Measurements from ENCODE around the gene C2orf72. TPM values are rescaled to one million over a fixed set of nuclear protein-coding genes. Genes with fewer than 3 reads are reported as not detected.

The C2orf72 gene
- total and polyA plus RNA-seq, 10 of the 15 experiments (the other 5 are each of a cell fraction or from before 2014, with no cell fraction given) = under 0.01 to 0.29 (median 0.10) TPM; not detected in 6

GRCh38 chr2:231049286-231050017, 12.1 kb downstream of the C2orf72 start:
- Histone ChIP-seq H3K79me2 (ENCODE audit: control insufficient read depth, insufficient read depth, low read length) (no peaks in the 10 kb centered on the region), H3K36me3 (ENCODE audit: control insufficient read depth in 2 of 2, insufficient read depth in 2 of 2, low read length in 1 of 2) (no peaks in the 10 kb centered on the region), H3K4me3 (no peak overlapping the region), H3K27me3 (replicated peaks in 1 of 2; ENCODE audit: control insufficient read depth in 2 of 2, insufficient read depth in 2 of 2, low read length in 1 of 2) (peaks cover 0 to 2% of the 10 kb centered on the region in 2 experiments; a peak in 2 of 4 replicates), H4K20me1 (ENCODE audit: control insufficient read depth, insufficient read depth) (no peaks in the 10 kb centered on the region), H3K4me1 (ENCODE audit: control insufficient read depth, insufficient read depth, low read length) (peaks cover 8% of the 10 kb centered on the region; the same call in 1 of the 2 replicates), H3K27ac (ENCODE audit: control insufficient read depth, insufficient read depth) (no peak overlapping the region), H3K9ac (ENCODE audit: control insufficient read depth, insufficient read depth, low read length) (no peak overlapping the region), H2AFZ (ENCODE audit: control insufficient read depth, low read depth, low read length) (no peak overlapping the region), H3K9me3 (replicated peaks; ENCODE audit: control insufficient read depth, insufficient read depth, low read length) (no peaks in the 10 kb centered on the region), H3K4me2 (ENCODE audit: control insufficient read depth, insufficient read depth) (no peak overlapping the region)
- WGBS (ENCODE audit: insufficient coverage, insufficient replicate concordance, low lambda C conversion rate, missing lambda C conversion rate) = 37% methylated on average over 12 of the region's 12 CpGs
- in situ Hi-C loops (cut with MboI) = loop anchor here (5.0 kb wide), 1 partner anchor 147 kb away; no protein-coding TSS in a partner anchor
- intact Hi-C loops (cut with micrococcal nuclease; ENCODE audit: unreplicated experiment) = loop anchor here (5.0 kb wide), 1 partner anchor 62 kb away; no protein-coding TSS in a partner anchor
- FAIRE-seq = no peak
- no TSS peak for BruUV-seq (replicated peaks)
- ChIA-PET POLR2A (no interaction called here), RAD21 (ENCODE audit: unreplicated experiment) (no interaction called here), CTCF (interaction anchor here (0.7 to 2.9 kb wide), 7 partner anchors 9 to 225 kb away, joined by 3 to 9 read pairs (median 4); partner anchors contain the start of gene PSMD1), SMC1A (ENCODE audit: uncharacterized antibody, unreplicated experiment) (interaction anchor here (0.6 kb wide), 1 partner anchor 225 kb away, joined by 3 read pairs; no protein-coding TSS in a partner anchor)
- TF ChIP-seq E4F1 (IDR thresholded peaks at IDR 0.05; ENCODE audit: borderline replicate concordance, partially characterized antibody) (no peak), CBX3 (IDR thresholded peaks at IDR 0.05; ENCODE audit: borderline replicate concordance, low read depth) (no peak), ATF3 (IDR thresholded peaks at IDR 0.05; ENCODE audit: borderline replicate concordance, extremely low read depth, low read depth, low read length) (no peak)
- no peak for ATAC-seq
- DNase-seq (ENCODE audit: low read depth, low spot score) = no peak

All from GM12878 (cell line).